DOHH2 (cell line): ENCODE measurements around the gene ASPHD1.

Experiments
- H3F3A ChIP-seq: fragments of 200-600 bp; sonication (generic), shearing (Covaris generic); 2 replicates; pipeline ENCODE4 v1.6.0; 2016; ENCODE audit warnings: antibody characterized with exemption, mild to moderate bottlenecking; ENCODE audit not compliant: control insufficient read depth, insufficient read depth
- H3K27ac ChIP-seq: fragments of 200-600 bp; sonication (generic); 2 replicates; pipeline ENCODE4 v1.5.1; 2014; ENCODE audit warnings: low read depth, mild to moderate bottlenecking, low read length, moderate library complexity
- H3K27me3 ChIP-seq: fragments of 200-600 bp; sonication (generic); 2 replicates; pipeline ENCODE4 v1.6.1; 2014; ENCODE audit warnings: mild to moderate bottlenecking, low read length, mixed read lengths; ENCODE audit not compliant: control insufficient read depth
- H3K36me3 ChIP-seq: fragments of 200-600 bp; sonication (generic); 2 replicates; pipeline ENCODE4 v1.6.1; 2014; ENCODE audit warnings: mild to moderate bottlenecking, low read length, moderate library complexity, mixed read lengths; ENCODE audit not compliant: control insufficient read depth
- H3K4me1 ChIP-seq: fragments of 200-600 bp; sonication (generic); 2 replicates; pipeline ENCODE4 v1.6.1; 2014; ENCODE audit warnings: mild to moderate bottlenecking, low read length, mixed read lengths; ENCODE audit not compliant: control insufficient read depth
- H3K4me2 ChIP-seq: fragments of 200-600 bp; sonication (generic); 2 replicates; pipeline ENCODE4 v1.6.0; 2014; ENCODE audit warnings: mild to moderate bottlenecking, low read length, moderate library complexity
- H3K4me3 ChIP-seq: fragments of 200-600 bp; sonication (generic); 2 replicates; pipeline ENCODE4 v1.5.1; 2014; ENCODE audit warnings: mild to moderate bottlenecking, low read length, mixed read lengths
- H3K79me2 ChIP-seq: fragments of 200-600 bp; sonication (generic); 2 replicates; pipeline ENCODE4 v1.6.1; 2014; ENCODE audit warnings: mild to moderate bottlenecking, low read length, mixed read lengths; ENCODE audit not compliant: control insufficient read depth
- H3K9me2 ChIP-seq: fragments of 200-600 bp; sonication (generic); replicated peaks from 2 replicates; pipeline ENCODE4 v1.6.1; 2014; ENCODE audit warnings: mild to moderate bottlenecking, low read length, mixed read lengths; ENCODE audit not compliant: control insufficient read depth
- H3K9me3 ChIP-seq: fragments of 200-600 bp; sonication (generic); 2 replicates; pipeline ENCODE4 v1.6.1; 2014; ENCODE audit warnings: antibody characterized with exemption, low read length, mixed read lengths; ENCODE audit not compliant: control insufficient read depth, insufficient read depth
- H4K20me1 ChIP-seq: fragments of 200-600 bp; sonication (generic); 2 replicates; pipeline ENCODE4 v1.6.0; 2014; ENCODE audit warnings: low read depth, mild to moderate bottlenecking, antibody characterized with exemption, low read length, moderate library complexity; ENCODE audit not compliant: control insufficient read depth, insufficient read depth
- EZH2phosphoT487 ChIP-seq: fragments of 200-600 bp; sonication (generic); IDR thresholded peaks from 2 replicates; pipeline ENCODE4 v1.6.1; 2017; ENCODE audit warnings: borderline replicate concordance, mild to moderate bottlenecking, antibody characterized with exemption, low read length, moderate library complexity, mixed read lengths
- TF ChIP-seq, protein P1 (sequence below): fragments of 200-600 bp; sonication (generic); IDR thresholded peaks from one replicate; pipeline ENCODE4 v1.5.1; 2014; ENCODE audit warnings: antibody characterized with exemption, mild to moderate bottlenecking, low read depth, low read length; ENCODE audit not compliant: poor library complexity, severe bottlenecking

ASPHD1 gene

GRCh38 chr16:29892458-29892813, 7.9 kb upstream of the ASPHD1 start:
- no peaks in the 10 kb centered on the region for H3K9me2 ChIP-seq
- H3K27me3 ChIP-seq, result peaks cover 3% of the 10 kb centered on the region; the same call in 1 of the 2 replicates
- H3F3A ChIP-seq, result no peaks in the 10 kb centered on the region
- TF ChIP-seq, protein P1, sequence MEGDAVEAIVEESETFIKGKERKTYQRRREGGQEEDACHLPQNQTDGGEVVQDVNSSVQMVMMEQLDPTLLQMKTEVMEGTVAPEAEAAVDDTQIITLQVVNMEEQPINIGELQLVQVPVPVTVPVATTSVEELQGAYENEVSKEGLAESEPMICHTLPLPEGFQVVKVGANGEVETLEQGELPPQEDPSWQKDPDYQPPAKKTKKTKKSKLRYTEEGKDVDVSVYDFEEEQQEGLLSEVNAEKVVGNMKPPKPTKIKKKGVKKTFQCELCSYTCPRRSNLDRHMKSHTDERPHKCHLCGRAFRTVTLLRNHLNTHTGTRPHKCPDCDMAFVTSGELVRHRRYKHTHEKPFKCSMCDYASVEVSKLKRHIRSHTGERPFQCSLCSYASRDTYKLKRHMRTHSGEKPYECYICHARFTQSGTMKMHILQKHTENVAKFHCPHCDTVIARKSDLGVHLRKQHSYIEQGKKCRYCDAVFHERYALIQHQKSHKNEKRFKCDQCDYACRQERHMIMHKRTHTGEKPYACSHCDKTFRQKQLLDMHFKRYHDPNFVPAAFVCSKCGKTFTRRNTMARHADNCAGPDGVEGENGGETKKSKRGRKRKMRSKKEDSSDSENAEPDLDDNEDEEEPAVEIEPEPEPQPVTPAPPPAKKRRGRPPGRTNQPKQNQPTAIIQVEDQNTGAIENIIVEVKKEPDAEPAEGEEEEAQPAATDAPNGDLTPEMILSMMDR, result no peak
- no peak for TF ChIP-seq EZH2phosphoT487
- H3K4me3 ChIP-seq, result no peak overlapping the region
- no peaks in the 10 kb centered on the region for H3K9me3 ChIP-seq
- H4K20me1 ChIP-seq, result no peaks in the 10 kb centered on the region
- no peak overlapping the region for H3K27ac ChIP-seq
- H3K4me1 ChIP-seq, result no peaks in the 10 kb centered on the region
- H3K4me2 ChIP-seq, result no peak overlapping the region
- H3K79me2 ChIP-seq, result no peaks in the 10 kb centered on the region
- no peaks in the 10 kb centered on the region for H3K36me3 ChIP-seq

GRCh38 chr16:29893553-29893952, 6.7 kb upstream of the ASPHD1 start:
- Histone ChIP-seq H3K36me3 (no peaks in the 10 kb centered on the region), H3K4me1 (no peaks in the 10 kb centered on the region), H3K79me2 (no peaks in the 10 kb centered on the region), H3F3A (no peaks in the 10 kb centered on the region), H3K27me3 (peaks cover 14% of the 10 kb centered on the region), H3K4me3 (no peak overlapping the region), H3K9me3 (no peaks in the 10 kb centered on the region), H3K9me2 (no peaks in the 10 kb centered on the region), H3K27ac (no peak overlapping the region), H3K4me2 (no peak overlapping the region), H4K20me1 (no peaks in the 10 kb centered on the region)
- TF ChIP-seq EZH2phosphoT487, result no peak
- TF ChIP-seq, protein P1, result no peak

DNA sequence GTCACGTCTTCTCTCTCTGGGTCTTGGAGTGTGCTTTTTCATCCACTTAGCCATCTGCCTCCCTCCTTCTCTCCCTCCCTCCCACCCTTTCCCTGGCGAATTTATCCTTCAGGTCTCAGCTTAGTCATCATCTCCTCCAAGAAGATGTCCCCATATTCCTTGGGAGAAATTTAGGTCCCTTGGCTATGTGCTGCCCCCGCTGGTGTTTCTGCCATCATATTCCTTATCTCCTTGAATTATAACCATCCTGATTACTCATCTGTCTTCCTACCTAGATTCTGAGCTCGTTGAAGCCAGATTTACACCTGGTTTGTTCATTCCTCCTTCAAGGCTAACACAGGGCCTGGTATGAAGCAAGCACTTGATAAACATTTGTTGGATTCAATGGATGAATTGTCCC, 5.9 kb upstream of the ASPHD1 start:
- no peaks in the 10 kb centered on the region for H3K9me2 ChIP-seq
- H3K9me3 ChIP-seq, result no peaks in the 10 kb centered on the region
- no peaks in the 10 kb centered on the region for H3K79me2 ChIP-seq
- H3K4me2 ChIP-seq, result no peak overlapping the region
- H3K27ac ChIP-seq, result no peak overlapping the region
- H3K27me3 ChIP-seq, result peaks cover 21% of the 10 kb centered on the region
- H3K4me3 ChIP-seq, result no peak overlapping the region
- H4K20me1 ChIP-seq, result no peaks in the 10 kb centered on the region
- no peaks in the 10 kb centered on the region; the same call in 1 of the 2 replicates for H3K4me1 ChIP-seq
- TF ChIP-seq EZH2phosphoT487, result no peak
- TF ChIP-seq, protein P1, result no peak
- H3F3A ChIP-seq, result no peaks in the 10 kb centered on the region
- H3K36me3 ChIP-seq, result no peaks in the 10 kb centered on the region

GRCh38 chr16:29896841-29897240, 3.4 kb upstream of the ASPHD1 start:
- H3K79me2 ChIP-seq, result no peaks in the 10 kb centered on the region
- H3K4me2 ChIP-seq, result no peak overlapping the region
- no peaks in the 10 kb centered on the region for H3K9me2 ChIP-seq
- no peaks in the 10 kb centered on the region for H3F3A ChIP-seq
- no peak overlapping the region for H3K27ac ChIP-seq
- H3K4me1 ChIP-seq, result peaks cover 10% of the 10 kb centered on the region
- no peak for TF ChIP-seq EZH2phosphoT487
- TF ChIP-seq, protein P1, result no peak
- no peaks in the 10 kb centered on the region for H3K36me3 ChIP-seq
- H3K27me3 ChIP-seq, result peaks cover 26% of the 10 kb centered on the region
- no peak overlapping the region for H3K4me3 ChIP-seq
- H4K20me1 ChIP-seq, result no peaks in the 10 kb centered on the region
- no peaks in the 10 kb centered on the region for H3K9me3 ChIP-seq
